RKO (cell line): Measurements from ENCODE around the gene POLE.

ENCODE experiments used
- DNase-seq: peaks from one replicate; pipeline ENCODE4 v3.0.0-alpha.2; 2016; ENCODE audit warnings: low spot score

POLE gene

GRCh38 chr12:132675757-132676432 lies 11.2 kb downstream of the POLE start:
- no peak for DNase-seq

GRCh38 chr12:132674561-132674960 lies 12.6 kb downstream of the POLE start:
- no peak for DNase-seq

GRCh38 chr12:132673288-132674179 lies 13.6 kb downstream of the POLE start:
- DNase-seq, result no peak

- DNase-seq, result no peak
These were observed 14.5 kb downstream of the POLE start for GRCh38 chr12:132672678-132673077.

- DNase-seq, result no peak
These were observed 15.0 kb downstream of the POLE start for GRCh38 chr12:132672116-132672515.

GRCh38 chr12:132669166-132669879 lies 17.8 kb downstream of the POLE start:
- DNase-seq, result no peak

- no peak for DNase-seq
These were observed 18.7 kb downstream of the POLE start for GRCh38 chr12:132668191-132669088.

- no peak for DNase-seq
These were observed 21.3 kb downstream of the POLE start for GRCh38 chr12:132665794-132666193.

GRCh38 chr12:132665149-132665491 lies 22.0 kb downstream of the POLE start:
- DNase-seq, result no peak

GRCh38 chr12:132664206-132665148 lies 22.7 kb downstream of the POLE start:
- no peak for DNase-seq

GRCh38 chr12:132662901-132663755 lies 24.0 kb downstream of the POLE start:
- no peak for DNase-seq

- DNase-seq, result no peak
These were observed 25.2 kb downstream of the POLE start for GRCh38 chr12:132661972-132662371.

GRCh38 chr12:132660996-132661395 lies 26.1 kb downstream of the POLE start:
- DNase-seq, result no peak

GRCh38 chr12:132660052-132660451 lies 27.1 kb downstream of the POLE start:
- DNase-seq, result no peak

- DNase-seq, result no peak
These were observed 28.0 kb downstream of the POLE start for GRCh38 chr12:132659146-132659545.

GRCh38 chr12:132658149-132658894 lies 28.8 kb downstream of the POLE start:
- DNase-seq, result no peak

- DNase-seq, result no peak
These were observed 30.0 kb downstream of the POLE start for GRCh38 chr12:132657004-132657727.

- no peak for DNase-seq
These were observed 33.4 kb downstream of the POLE start for GRCh38 chr12:132653567-132654290.
